HG03175 (cell line): ENCODE results near the gene TANGO6.

Experiments used
- ATAC-seq: cut with Tn5 transposase; IDR thresholded peaks from one replicate; pipeline ENCODE4 v1.9.1; 2021; ENCODE audit warnings: mild to moderate bottlenecking, moderate library complexity; ENCODE audit not compliant: unreplicated experiment

The TANGO6 gene

GRCh38 chr16:68907297-68907696 lies 64.0 kb downstream of the TANGO6 start:
- ATAC-seq = no peak

GRCh38 chr16:68907781-68908181 lies 64.5 kb downstream of the TANGO6 start:
- no peak for ATAC-seq

GRCh38 chr16:68909099-68909733 lies 65.9 kb downstream of the TANGO6 start:
- ATAC-seq = no peak

GRCh38 chr16:68910051-68910450 lies 66.7 kb downstream of the TANGO6 start:
- ATAC-seq = no peak

- no peak for ATAC-seq
Observed at GRCh38 chr16:68915589-68915988, 72.3 kb downstream of the TANGO6 start.

GRCh38 chr16:68917541-68917940 lies 74.2 kb downstream of the TANGO6 start:
- no peak for ATAC-seq

- ATAC-seq = no peak
Observed at GRCh38 chr16:68920349-68920748, 77.0 kb downstream of the TANGO6 start.

- no peak for ATAC-seq
Observed at GRCh38 chr16:68921637-68922036, 78.3 kb downstream of the TANGO6 start.

GRCh38 chr16:68923116-68923515 lies 79.8 kb downstream of the TANGO6 start:
- no peak for ATAC-seq

- ATAC-seq = no peak
Observed at GRCh38 chr16:68927018-68927417, 83.7 kb downstream of the TANGO6 start.

- no peak for ATAC-seq
Observed at GRCh38 chr16:68931196-68931595, 87.9 kb downstream of the TANGO6 start.

GRCh38 chr16:68934402-68934801 lies 91.1 kb downstream of the TANGO6 start:
- no peak for ATAC-seq

GRCh38 chr16:68935008-68935407 lies 91.7 kb downstream of the TANGO6 start:
- no peak for ATAC-seq

- ATAC-seq = no peak
Observed at GRCh38 chr16:68936736-68937631, 93.7 kb downstream of the TANGO6 start.

- ATAC-seq = no peak
Observed at GRCh38 chr16:68939692-68940320, 96.5 kb downstream of the TANGO6 start.

- no peak for ATAC-seq
Observed at GRCh38 chr16:68940816-68941215, 97.5 kb downstream of the TANGO6 start.

- no peak for ATAC-seq
Observed at GRCh38 chr16:68943961-68944360, 100.6 kb downstream of the TANGO6 start.

GRCh38 chr16:68948230-68948910 lies 105.0 kb downstream of the TANGO6 start:
- ATAC-seq = no peak

GRCh38 chr16:68951991-68952877 lies 108.9 kb downstream of the TANGO6 start:
- ATAC-seq = no peak

GRCh38 chr16:68954911-68955635 lies 111.7 kb downstream of the TANGO6 start:
- ATAC-seq = no peak
